ENCODE data around the gene TLE6.
"Not testable (repeated sequence)": the region's sequence is repeated elsewhere in the genome, so short reads cannot be mapped to it uniquely, and the experiment has no call there.

Gene TLE6

DNA sequence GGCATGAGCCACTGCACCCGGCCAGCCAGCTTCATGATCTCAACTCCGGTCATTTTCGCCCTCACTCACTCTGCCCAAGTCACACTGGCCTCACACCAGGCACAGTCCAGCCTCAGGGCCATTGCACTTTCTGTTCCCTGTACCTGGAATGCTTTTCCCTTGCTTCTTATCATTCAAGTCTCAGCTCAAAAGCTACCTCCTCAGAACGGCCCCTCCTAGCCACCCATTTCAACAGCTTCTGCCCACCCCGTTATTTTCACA lies 54.2 kb downstream of the TLE6 start:
- no peak for DNase-seq

DNA sequence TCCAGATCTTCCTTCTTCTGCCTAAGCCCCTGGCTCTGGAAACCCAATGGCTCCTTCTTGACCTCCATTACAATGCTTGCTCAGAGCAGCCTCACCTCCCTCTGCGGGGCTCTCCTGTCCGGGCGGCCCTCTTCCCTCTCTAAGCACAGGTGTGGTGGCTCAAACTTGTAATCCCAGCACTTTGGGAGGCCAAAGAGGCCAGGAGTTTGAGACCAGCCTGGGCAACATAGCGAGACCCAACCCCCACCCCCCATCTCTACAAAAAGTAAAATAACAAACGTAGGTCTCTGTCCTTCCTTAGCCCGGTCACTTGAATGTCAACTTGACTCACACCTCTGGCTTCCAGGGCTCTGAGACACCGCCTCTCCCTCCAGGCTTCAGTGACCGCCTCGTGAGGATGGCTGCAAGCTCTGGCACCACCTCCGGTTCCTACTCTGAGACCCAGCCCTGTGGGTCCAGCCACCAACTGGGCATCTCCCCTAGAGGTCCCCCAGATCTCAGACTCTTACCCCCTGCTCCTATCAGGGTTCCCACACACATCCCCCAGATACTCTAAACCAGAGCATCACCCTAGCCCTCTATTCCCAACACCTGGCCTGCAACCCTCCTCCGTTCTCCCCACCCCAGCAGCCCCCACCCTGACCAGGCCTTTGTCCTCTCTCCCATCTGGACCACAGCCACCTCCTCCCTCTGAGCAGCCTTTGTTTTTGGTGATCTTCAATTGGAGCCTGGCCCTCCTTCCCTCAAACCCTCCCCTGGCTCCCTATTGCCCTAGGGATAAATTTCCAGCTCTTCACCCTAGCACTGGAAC lies 56.4 kb downstream of the TLE6 start:
- DNase-seq = no peak

DNA sequence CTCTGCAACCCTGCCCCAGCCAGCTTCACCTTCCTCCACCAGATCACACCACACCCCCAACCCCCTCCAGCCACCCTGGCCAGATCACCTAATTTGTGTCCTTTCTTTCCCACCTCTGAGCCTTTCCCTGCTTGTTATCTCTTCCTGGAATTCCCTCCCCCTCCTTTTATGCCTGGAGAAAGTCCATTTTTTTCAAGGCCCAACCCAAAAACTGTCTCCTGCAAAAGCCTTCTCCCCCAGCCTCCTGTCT lies 57.0 kb downstream of the TLE6 start:
- DNase-seq = no peak

DNA sequence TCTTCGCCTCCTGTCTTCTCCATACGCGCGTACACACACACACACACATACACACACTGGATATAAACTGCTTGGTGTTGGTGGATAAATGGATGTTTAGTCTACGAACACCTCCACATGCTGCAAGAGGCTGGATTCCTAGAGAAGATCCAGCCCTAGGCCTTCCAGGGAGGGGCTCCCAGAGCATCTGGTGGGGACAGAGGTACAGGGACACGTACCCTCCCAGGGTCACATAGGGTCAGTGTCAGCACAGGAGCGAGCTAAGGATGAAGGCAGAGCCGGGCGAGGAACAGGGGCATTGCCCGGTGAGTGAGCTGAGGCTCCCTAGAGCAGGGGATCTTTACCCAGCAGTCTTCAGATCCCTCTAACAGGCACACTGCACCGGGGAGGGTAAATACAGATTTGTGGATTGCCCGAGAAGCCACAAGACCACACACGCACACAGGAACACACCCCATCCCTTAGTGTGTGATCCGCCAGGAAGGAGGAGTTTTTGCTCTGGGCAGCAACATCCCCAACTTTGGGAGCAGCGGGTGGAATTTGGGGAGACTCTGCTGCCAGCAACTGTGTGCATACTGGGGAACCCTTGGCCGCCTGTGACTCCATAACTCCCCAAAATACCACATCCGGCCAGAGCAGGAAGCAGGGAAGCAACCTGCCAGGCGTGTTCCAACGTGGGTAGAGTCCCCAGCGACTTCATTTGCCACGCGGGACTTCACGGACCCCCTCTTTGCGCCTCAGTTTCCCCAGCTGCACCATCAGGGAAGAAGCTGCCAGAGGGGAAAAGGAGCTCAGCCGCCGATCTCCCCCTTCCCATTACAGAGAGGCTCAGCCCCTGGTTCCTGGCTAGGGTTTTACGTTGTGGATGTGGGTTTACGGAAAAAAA lies 57.5 kb downstream of the TLE6 start:
- peak; percentile 45 for DNase-seq

DNA sequence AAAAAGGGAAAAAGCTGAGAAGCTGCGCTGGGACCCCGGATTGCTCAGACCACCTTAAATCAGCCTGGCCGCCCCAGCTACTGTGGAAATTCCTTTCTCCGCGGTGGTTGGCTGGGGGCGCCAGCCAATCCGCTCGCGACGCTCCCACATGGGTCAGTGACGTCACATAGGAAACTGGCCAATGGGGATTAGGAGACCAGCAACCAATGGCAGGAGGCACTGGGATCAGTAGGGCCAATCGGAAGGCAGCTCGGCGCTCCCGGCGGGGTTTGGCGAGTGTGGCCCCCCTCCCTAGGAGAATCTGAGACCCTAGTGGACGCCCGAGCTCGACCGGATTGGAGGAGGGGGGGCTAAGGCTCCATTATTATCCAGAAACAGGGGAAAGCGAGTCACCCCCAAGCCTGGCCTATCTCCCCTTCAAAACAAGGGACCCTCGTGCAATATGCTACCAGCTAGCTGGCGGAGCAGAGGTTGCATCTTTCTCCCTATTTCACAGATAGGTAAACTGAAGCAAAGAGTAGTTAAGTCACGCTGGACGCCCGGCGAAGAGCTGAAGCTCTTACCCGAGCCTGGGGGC lies 58.3 kb downstream of the TLE6 start:
- peak; percentile 99 for DNase-seq

DNA sequence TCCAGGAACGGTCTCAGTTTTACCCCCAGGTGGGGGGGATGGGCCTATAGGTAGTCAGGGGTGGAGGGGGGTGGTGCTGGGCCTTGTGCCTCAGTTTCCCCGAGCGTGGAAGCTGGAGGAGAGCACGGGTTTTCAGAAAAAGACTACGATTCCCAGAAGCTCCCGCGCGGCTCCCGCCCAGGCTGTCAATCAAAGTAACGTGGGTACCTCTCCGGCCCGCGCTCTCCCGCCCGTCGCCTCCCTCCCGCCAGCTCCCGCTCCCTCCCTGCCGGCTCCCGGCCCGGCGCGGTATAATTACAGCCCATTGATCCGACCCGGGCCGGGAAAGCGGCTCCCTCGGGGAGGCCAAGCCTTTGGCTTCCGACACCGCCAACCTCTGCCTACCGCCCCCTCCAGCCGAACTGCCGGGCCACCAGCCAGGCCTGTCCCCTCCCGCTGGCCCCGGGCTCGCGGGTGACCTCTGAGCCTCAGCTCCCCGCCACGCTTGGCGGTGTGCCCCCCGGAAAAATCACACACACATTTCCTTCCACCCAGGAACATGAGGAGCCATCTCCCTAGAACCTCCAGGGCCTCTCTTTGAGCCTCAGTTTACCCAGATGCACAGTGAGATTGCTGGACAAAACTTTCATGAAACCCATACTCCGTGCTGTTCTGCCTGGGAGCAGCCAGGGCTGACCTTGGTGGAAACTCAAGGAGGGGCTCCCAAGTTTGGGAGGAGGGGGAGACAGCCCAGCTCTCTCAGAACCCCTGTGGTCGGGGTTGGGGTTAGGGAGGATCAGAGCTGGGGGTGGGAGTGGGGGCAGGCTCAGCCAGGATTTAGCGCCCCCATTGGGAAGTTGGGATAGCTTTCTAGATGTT lies 59.0 kb downstream of the TLE6 start:
- peak; percentile 82 for DNase-seq

DNA sequence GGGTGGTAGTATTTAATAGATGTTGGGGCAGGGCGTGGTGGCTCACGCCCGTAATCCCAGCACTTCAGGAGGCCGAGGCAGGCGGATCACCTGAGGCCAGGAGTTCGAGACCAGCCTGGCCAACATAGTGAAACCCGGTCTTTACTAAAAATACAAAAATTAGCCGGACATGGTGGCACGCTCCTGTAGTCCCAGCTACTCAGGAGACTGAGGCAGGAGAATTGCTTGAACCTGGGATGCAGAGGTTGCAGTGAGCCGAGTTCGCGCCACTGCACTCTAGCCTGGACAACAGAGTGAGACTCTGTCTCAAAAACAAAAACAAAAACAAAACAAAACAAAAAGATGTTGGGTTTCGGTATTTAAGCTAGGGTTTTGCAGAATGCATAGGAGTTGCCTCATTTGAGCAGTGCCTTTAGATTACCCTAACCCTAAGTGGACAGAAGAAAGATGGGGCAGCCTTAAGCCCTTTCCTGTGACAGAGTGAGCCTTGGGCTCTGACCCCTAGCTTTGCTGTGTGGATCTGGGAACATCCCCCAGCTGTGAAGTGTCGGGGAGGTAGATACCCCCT lies 59.7 kb downstream of the TLE6 start:
- not testable (repeated sequence) for DNase-seq

DNA sequence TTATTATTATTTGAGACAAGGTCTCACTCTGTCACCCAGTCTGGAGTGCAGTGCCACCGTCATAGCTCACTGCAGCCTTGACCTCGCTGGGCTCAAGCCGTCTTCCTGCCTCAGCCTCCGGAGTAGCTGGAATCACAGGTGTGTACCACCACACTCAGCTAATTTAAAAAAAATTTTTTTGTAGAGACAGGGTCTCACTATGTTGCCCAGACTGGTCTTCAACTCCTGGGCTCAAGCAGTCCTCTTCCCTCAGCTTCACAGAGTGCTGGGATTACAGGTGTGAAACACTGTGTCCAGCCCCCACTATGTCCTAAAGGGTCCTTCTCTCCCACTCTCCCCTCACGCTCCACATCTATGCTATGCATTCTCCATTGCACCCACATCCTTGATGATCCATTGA lies 60.9 kb downstream of the TLE6 start:
- no peak for DNase-seq

DNA sequence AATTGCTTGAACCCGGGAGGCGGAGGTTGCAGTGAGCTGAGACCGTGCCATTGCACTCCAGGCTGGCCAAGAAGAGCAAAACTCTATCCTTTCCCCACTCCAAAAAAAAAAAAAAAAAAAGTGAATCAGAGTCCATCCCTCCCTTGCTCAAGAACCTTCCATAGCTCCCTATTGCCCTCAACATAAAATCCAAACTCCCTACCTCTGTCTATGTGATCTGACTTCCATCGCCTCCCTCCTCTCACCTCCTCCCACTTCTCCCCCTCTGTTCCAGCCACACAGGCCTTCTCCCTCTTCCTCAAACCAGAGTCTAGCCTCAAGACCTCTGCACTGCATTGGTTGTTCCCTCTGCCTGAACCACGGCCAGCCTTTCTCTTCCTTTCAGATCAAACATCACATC lies 61.8 kb downstream of the TLE6 start:
- no peak for DNase-seq

DNA sequence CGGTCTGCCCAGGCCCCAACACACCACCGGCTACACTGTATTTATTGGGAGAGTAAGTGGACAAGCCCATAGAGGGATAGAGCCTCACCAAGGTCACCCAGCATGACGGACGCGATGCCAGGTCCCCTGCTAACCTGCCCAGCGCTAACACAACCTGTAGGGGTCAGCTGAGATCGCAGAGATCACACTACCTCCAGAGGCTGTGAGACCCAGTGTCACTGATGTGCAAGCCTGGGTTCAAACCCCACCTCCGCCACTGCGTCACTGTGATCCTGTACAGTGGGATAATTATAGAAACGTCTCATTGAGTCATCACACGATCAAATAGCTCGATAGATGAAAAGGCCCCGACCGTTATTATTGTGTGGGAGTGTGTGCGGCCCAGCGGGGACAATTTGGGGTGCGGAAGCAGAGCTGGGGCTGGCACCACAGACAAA lies 62.3 kb downstream of the TLE6 start:
- DNase-seq = no peak

DNA sequence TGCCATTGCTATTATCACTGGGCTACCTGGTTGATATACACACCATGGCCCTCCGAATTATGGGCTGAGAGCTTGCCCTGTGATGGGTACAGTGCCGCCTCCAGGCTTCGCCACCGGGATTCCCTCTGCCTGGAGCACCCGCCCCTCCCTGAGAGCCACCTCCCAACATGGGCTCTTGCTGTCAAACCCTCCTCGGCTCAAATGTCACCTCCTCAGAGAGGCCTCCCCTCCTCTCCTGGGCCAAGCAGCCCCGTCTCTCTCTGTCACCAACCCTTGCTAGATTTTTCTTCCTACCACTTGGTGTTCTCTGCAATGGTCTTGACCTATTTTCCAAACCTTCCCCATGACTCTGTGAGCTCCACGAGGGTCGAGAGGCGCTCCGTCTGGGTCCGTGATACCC lies 64.0 kb downstream of the TLE6 start:
- no peak for DNase-seq

DNA sequence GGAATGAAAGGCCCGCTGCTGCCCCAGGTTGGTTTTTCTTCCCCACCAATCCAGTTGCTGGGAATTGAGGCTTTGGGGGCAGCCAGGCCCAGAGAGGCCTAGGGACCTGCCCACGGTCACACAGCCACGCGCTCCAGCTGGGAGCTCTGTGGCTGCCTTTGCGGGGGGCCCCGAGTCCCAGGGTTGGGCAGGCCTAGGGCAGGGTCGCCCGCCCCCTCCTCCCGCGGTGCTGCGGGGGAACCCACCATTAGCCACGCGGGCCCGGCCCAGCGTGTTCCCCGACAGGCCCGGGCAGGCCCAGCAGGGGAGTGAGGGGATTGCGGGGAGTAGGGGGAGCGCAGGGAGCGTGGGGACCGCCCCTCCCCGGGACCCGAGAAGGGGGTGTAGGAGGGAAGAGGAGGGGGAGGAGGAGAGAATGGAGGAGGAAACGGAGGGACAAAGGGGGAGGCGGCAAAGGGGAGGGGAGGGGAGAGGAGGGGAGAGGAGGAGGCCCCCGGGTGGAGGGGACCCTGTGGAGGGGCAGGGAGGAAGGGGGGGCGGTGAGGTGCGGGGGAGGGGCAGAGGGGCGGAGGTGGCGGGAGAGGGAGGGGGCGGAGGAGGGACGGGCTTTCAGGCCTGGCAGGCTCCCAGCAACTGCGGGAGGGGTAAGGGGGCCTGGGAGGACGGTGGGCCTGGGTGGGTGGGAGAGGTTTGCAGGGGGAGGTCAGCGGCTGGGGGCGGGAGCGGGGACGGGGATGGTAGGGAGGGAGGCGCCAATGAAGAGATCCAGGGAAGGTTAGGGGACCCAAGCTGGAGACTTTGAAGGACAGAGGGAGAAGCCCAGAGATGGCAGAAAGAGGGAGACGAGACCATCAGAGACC lies 64.6 kb downstream of the TLE6 start:
- no peak for DNase-seq

DNA sequence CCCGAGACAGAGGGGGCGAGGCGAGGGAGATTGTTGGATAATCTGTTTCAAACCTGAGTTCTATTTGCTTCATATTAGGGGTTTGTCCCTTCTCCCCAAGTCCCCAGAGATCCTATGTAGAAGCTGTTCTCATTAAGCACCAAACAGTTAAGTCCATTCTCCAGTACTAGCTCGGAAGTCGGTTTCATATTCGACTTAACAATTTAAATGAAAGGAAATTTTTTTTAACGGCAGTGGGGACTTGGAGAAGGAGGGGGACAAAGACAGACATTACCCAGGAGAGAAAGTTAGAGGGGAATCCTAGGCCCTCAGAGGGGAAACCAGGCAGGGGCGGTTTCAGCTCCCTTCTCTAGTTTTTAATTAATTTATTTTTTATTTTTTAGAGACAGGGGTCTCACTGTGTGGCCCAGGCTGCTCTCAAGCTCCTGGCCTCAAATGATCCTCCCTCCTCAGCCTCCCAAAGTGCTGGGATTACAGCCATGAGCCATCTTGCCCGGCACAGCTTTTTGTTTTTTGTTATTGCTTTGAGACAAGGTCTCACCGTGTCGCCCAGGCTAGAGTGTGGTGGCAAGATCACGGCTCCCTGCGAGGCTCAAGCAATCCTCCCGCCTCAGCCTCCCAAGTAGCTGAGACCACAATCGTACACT lies 65.4 kb downstream of the TLE6 start:
- DNase-seq = no peak

Data from CD4-positive, alpha-beta T cell treated with Interleukin-21 for 1 hour (primary cell).